Measurements from ENCODE around the gene SOX15.
"Not testable (repeated sequence)": the region's sequence is repeated elsewhere in the genome, so short reads cannot be mapped to it uniquely, and the experiment has no call there.

SOX15 gene

GRCh38 chr17:7589891-7590691 is at the start of gene SOX15:
Gene SOX15 (minus strand): TSS chr17:7590094. CDS start chr17:7589676, 418 bp downstream.
- peak in 1 of 2 donors; percentile 13 for DNase-seq

DNA sequence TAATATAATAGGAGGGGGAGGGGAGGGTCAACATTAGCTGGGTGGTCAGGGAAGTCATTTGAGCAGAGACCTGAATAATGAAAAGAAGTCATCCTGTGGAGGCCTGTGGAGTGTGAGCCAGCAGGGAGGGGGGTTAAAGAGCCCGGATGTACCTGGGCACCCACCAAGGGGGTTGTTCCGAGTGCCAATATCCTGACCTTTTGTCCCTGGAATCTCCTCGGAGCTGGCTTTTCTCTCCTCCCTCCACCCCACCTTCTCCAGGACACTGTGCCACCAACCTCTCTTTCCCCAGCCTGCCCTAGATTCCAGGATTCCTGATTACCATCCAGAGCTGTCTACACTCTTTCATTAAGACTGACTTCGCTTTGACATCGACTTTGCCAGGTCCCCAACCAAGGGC is 46.3 kb upstream of the SOX15 start:
- no peak for DNase-seq

DNA sequence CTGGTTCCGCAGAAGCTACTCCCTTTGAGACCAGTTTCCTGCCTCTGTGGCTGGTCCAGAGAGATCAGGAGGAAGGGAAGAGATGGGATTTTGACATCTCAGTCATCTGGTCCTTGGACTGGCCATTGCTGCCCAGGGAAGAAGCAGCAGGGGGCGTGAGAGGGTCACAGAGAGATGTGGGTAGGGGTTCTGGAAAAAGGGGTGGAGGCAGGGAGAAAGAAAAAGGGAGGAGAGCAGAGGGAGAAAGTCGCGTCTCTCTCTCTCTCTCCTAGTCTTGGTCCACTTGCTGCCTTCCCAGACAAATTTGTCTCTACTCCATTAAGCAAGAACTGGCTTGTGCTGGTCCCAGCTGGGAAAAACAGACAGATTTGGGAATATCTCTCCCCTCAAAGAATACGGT is 44.5 kb upstream of the SOX15 start:
- no peak for DNase-seq

DNA sequence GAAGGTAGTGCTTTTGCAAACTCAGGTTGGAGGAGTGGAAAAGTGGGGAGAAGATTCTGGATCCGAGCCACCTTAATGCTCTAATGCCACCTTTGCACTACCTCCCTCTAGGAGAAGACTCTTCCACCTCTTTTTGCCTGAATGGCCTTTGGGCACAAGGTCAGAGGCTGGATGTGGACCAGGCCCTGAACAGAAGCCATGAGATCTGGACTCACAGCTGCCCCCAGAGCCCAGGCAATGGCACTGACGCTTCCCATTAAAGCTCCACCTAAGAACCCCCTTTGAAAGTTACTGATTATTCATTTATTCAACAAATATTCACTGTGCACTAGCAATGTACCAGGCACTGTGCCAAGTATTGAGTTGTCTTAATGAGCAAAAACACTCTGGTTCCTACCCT is 43.2 kb upstream of the SOX15 start:
- no peak for DNase-seq

DNA sequence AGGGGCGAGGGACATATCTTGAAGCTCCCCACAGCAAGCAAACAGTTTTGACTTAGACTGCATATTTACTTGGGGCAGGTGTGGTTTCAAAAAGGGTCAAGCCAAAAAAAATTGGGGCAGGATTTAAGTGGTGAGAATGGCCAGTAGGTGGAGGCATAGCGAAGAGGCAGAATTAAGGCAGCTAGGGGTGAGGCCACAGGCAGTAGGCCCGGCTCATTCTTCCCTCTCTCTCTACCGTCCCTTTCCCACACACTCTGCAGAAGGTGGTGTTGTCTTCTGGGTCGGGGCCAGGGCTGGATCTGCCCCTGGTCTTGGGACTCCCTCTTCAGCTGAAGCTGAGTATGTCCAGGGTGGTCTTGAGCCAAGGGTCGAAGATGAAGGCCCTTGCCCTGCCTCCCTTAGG is 42.6 kb upstream of the SOX15 start:
- peak; percentile 36 to 55 for DNase-seq

GRCh38 chr17:7631398-7632380 is 41.8 kb upstream of the SOX15 start:
- no peak for DNase-seq

DNA sequence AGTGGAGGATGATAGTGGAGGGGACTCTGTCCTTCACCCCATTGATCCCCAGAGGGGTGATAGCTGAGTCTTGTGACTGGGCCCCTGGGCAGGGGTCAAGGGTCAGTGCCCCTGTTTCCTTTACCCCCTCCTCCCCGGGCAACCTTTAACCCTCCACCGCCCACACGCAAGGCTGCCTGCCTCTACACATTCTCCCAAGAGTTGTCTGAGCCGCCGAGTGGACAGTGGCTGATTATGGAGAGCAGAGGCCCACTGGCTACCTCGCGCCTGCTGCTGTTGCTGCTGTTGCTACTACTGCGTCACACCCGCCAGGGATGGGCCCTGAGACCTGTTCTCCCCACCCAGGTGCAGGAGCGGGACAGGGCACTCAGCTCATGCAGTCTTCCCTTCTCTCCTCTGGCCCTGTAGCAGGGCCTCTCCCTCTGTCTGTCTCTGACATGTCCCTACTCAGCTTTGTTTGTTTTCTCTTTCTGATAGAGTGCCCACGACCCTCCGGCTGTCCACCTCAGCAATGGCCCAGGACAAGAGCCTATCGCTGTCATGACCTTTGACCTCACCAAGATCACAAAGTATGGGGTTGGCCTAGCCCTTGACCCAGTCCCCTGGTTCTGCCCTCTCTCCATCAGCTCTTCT is 40.2 kb upstream of the SOX15 start, which contains the start of gene SHBG:
Gene SHBG, plus strand, starts transcription at position 197 of the 633 bp plus-strand sequence. Its CDS starts 38 bp downstream, at position 235.
- no peak for DNase-seq

DNA sequence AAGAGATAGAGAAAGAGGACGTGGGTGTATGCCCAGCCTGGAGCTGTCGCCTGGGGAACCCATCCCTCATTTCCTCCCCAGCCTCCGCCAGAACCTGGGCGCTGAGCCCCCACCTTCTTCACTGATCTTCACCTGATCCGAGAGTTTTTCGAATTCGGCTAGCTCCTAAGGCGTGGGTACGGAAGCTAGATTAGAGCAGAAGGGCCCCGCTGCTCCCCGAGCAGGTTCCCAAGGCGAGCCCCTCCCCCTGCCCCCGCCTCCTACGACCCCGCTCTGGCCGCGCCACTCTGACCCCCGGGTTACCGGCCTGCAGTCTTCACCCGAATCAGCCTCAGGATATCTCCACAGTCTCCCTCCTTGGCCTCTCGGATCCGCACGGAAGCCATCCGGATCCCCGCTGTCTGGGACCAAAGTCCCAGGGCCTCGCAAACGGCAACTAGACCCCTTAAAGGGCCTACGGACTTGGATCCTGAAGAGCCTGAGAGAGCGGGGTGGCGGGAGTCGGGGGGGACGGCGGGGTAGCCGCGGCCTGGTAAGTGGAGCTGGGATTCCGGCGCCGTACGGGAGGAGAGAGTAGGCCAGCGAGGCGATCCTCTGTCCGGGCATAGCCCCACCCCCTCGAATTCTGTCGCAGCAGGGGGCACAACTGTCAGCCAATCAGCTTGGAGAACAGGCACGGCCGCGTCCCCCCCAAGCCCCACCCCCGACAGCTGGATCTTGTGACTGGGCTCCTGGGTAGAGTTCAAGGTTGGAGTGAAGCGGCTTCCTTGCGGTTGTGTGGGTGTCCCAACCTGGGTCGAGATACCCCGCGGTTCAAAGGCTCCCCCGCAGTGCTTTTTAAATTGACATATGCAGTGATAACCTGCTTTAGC is 37.6 kb upstream of the SOX15 start, which contains the start of gene SAT2:
Gene SAT2, minus strand, starts transcription at position 572 of the 872 bp plus-strand sequence. Its CDS starts 186 bp downstream, at position 386.
- DNase-seq = peak; percentile 90 to 91

GRCh38 chr17:7626956-7627249 is 37.0 kb upstream of the SOX15 start:
- no peak for DNase-seq

GRCh38 chr17:7626307-7626706 is 36.4 kb upstream of the SOX15 start:
- peak in 1 of 2 donors; percentile 50 for DNase-seq

DNA sequence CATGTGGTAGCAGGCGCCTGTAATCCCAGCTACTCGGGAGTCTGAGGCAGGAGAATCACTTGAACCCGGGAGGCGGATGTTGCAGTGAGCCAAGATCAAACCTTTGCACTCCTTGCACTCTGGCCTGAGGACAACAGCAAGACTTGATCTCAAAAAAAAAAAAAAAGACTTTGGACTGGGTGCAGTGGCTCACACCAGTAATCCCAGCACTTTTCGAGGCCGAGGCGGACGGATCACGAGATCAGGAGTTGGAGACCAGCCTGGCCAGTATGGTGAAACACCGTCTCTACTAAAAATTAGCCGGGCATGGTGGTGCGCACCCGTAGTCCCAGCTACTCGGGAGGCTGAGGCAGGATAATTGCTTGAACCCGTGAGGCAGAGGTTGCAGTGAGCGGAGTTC is 35.9 kb upstream of the SOX15 start:
- DNase-seq = not testable (repeated sequence)

DNA sequence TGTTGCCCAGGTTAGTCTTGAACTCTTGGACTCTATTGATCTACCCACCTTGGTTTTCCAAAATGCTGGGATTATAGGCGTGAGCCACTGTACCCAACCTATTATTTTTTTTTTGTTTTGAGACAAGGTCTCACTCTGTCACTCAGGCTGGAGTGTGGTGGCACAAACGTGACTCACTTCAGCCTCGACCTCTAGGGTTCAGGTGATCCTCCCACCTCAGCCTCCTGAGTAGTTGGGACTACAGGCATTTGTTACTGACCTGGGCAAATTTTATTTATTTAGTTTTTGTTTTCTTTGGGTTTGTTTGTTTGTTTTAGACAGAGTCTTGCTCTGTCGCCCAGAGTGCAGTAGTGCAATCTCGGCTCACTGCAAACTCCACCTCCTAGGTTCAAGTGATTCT is 33.8 kb upstream of the SOX15 start:
- DNase-seq = no peak

GRCh38 chr17:7620835-7621234 is 30.9 kb upstream of the SOX15 start:
- no peak for DNase-seq

DNA sequence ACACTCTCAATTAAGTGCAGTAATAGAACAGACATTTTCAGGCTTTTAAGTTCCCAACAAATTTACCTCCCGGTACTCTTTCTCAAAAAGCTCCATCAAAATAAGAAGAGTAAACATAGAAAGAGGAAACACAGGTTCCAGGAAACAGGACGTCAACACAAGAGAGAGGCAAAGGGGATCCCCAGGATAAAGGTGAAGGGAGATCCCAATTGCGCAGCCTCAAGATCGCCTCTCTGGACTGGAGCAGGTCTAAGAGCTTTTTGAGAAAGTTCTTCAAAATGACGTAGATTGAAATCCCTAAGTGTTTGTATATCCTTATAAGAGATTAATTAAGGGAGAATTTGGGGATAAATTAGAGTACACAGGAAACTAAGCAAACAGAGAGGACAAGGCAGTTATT is 28.7 kb upstream of the SOX15 start:
- no peak for DNase-seq

GRCh38 chr17:7615265-7615747 is 25.4 kb upstream of the SOX15 start:
- no peak for DNase-seq

GRCh38 chr17:7614425-7615264 is 24.8 kb upstream of the SOX15 start, which contains the start of gene FXR2:
Gene FXR2 (minus strand): TSS chr17:7614897. CDS start chr17:7614532, 365 bp downstream.
- peak; percentile 100 for DNase-seq

DNA sequence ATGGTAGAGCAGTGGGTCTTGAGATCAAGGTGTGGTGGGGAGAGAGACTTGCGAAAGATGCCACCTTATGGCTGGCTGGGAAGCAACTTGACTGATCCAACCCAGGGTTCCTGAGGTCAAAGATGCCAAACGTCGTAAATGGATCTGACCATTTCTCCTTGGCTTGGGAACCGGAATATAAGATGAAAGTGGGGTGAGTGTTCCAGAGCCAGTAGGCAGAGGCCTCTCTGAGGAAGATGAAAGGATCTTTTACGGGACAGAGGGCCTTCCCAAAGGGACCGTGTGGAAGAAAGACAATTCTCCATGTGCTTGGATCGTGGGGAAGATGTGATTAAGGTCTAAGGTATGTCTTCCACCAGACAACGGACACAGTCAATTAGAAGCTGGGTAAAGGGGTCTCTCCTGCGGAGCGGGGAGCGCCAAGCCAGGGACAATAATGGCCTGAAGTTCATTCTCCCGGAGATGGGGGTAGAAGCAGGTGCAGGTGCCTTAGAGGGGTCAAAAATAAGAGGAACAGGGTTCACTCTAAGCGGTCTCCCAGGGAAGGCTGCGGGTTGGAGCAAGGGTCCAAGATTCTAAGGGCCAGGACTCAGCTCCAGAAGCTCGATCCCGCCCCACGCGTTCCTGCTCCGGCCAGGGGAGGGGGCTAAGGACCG is 24.0 kb upstream of the SOX15 start:
- no peak for DNase-seq

- DNase-seq = no peak
Measured at GRCh38 chr17:7612294-7612640, 22.4 kb upstream of the SOX15 start.

- DNase-seq = no peak
Measured at GRCh38 chr17:7611635-7612293, 21.9 kb upstream of the SOX15 start.

GRCh38 chr17:7610641-7611040 is 20.7 kb upstream of the SOX15 start:
- DNase-seq = no peak
